MCF 10A (cell line): ENCODE data around the gene CPLX4. TPM values are rescaled to one million over a fixed set of nuclear protein-coding genes. Genes with fewer than 3 reads are reported as not detected.

Source experiments
- BruUV-seq: library from RNA; stranded (reverse); fragments of 400-500 nt; replicated peaks from 2 replicates; lab custom pipeline; 2021; lab: Mats Ljungman, UMichigan
- CTCF ChIA-PET: fragments of 300-600 bp; sonication (Branson Sonifier 250); formaldehyde crosslinking; extraction: SDS; loops from one replicate; lab custom pipeline; 2021; ENCODE audit warnings: antibody characterized with exemption, inconsistent platforms; lab: Yijun Ruan, JAX
- POLR2A ChIA-PET: fragments of 300-600, 350-650 bp; sonication (Branson Sonifier 250); formaldehyde crosslinking; extraction: SDS; loops from one replicate; lab custom pipeline; 2020; ENCODE audit warnings: antibody characterized with exemption, inconsistent platforms; lab: Yijun Ruan, JAX
- DNase-seq: peaks from one replicate; pipeline ENCODE4 v3.0.0-alpha.2; 2018; ENCODE audit not compliant: unreplicated experiment
- H3K27ac Mint-ChIP-seq: one replicate; pipeline ENCODE4 v1.8.0; 2022; ENCODE audit warnings: mild to moderate bottlenecking, low read depth, mixed read lengths; ENCODE audit not compliant: unreplicated experiment
- H3K27me3 Mint-ChIP-seq: one replicate; pipeline ENCODE4 v1.8.0; 2022; ENCODE audit warnings: mixed read lengths; ENCODE audit not compliant: insufficient read depth, unreplicated experiment
- H3K36me3 Mint-ChIP-seq: one replicate; pipeline ENCODE4 v1.8.0; 2022; ENCODE audit warnings: mild to moderate bottlenecking, moderate library complexity, mixed read lengths; ENCODE audit not compliant: insufficient read depth, unreplicated experiment
- H3K4me1 Mint-ChIP-seq: one replicate; pipeline ENCODE4 v1.8.0; 2022; ENCODE audit warnings: mixed read lengths; ENCODE audit not compliant: insufficient read depth, unreplicated experiment
- H3K4me3 Mint-ChIP-seq: one replicate; pipeline ENCODE4 v1.8.0; 2022; ENCODE audit warnings: mild to moderate bottlenecking, moderate library complexity, mixed read lengths; ENCODE audit not compliant: unreplicated experiment
- H3K9me3 Mint-ChIP-seq: one replicate; pipeline ENCODE4 v1.8.0; 2022; ENCODE audit warnings: mixed read lengths; ENCODE audit not compliant: unreplicated experiment
- intact Hi-C: fragments of 100-400 bp; cut with micrococcal nuclease; formaldehyde crosslinking; loops from 2 replicates; pipeline ENCODE4 v1.14.1; 2022
- total RNA-seq: library from RNA; stranded (reverse); gene quantifications from 2 replicates; pipeline ENCODE4 v1.2.3, GENCODE V29; 2022
- TF ChIP-seq, protein P1 (sequence below): fragments of 200-600 bp; IDR thresholded peaks from one replicate; pipeline ENCODE4 v1.8.0; 2022; ENCODE audit warnings: antibody characterized with exemption, mild to moderate bottlenecking; ENCODE audit not compliant: unreplicated experiment

The CPLX4 gene
- total RNA-seq, 1 experiment from 2014 or later = not detected

DNA sequence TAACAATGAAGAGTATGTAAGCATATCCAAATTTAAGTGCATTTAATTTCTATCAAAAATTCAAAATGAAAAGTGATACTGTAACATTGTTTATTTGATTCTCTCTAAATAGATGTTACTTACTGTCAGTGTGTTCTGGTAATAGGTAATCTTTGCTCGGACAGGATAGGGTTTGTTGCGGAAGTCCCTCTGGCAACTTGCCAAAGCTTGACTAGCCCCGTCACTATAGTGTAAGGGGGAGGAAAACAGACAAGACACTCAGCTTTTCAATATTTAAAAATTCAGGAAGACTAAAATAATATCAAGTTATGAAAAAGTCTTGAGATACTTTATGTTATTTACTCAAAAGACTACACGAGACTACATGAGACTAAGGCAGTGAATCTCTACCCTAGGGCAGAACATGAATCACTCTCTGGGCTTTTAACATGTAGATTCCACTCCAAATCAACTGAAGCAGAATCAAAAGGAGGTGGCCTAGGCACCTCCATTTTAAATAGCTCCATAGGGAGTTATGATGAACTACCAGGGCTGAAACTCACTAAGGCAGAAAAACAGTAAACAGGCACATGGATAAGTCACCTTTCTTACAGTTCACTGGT is 34.7 kb upstream of the CPLX4 start:
- POLR2A ChIA-PET = no interaction called here
- peak; percentile 37 for DNase-seq

GRCh38 chr18:59352250-59352855 is 33.9 kb upstream of the CPLX4 start:
- H3K4me1 Mint-ChIP-seq = peaks cover 9% of the 10 kb centered on the region
- TF ChIP-seq, protein P1, sequence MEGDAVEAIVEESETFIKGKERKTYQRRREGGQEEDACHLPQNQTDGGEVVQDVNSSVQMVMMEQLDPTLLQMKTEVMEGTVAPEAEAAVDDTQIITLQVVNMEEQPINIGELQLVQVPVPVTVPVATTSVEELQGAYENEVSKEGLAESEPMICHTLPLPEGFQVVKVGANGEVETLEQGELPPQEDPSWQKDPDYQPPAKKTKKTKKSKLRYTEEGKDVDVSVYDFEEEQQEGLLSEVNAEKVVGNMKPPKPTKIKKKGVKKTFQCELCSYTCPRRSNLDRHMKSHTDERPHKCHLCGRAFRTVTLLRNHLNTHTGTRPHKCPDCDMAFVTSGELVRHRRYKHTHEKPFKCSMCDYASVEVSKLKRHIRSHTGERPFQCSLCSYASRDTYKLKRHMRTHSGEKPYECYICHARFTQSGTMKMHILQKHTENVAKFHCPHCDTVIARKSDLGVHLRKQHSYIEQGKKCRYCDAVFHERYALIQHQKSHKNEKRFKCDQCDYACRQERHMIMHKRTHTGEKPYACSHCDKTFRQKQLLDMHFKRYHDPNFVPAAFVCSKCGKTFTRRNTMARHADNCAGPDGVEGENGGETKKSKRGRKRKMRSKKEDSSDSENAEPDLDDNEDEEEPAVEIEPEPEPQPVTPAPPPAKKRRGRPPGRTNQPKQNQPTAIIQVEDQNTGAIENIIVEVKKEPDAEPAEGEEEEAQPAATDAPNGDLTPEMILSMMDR = no peak
- H3K36me3 Mint-ChIP-seq = peaks cover 77% of the 10 kb centered on the region
- ChIA-PET CTCF (interaction anchor here (0.6 to 2.7 kb wide), 3 partner anchors 44 to 564 kb away, joined by 3 to 15 read pairs (median 6); no protein-coding TSS in a partner anchor), POLR2A (interaction anchor here (1.1 kb wide), 1 partner anchor 22 kb away, joined by 3 read pairs; no protein-coding TSS in a partner anchor)
- no peak for DNase-seq
- intact Hi-C loops = no loop called here
- H3K4me3 Mint-ChIP-seq = no peak overlapping the region
- BruUV-seq = no TSS peak
- no peaks in the 10 kb centered on the region for H3K9me3 Mint-ChIP-seq
- no peak overlapping the region for H3K27ac Mint-ChIP-seq
- no peaks in the 10 kb centered on the region for H3K27me3 Mint-ChIP-seq

More for the DNA sequence above, 34.7 kb upstream of the CPLX4 start:
- no TSS peak for BruUV-seq
- TF ChIP-seq, protein P1 = no peak
- H3K9me3 Mint-ChIP-seq = no peaks in the 10 kb centered on the region
- H3K27me3 Mint-ChIP-seq = no peaks in the 10 kb centered on the region
- no peak overlapping the region for H3K4me3 Mint-ChIP-seq
- intact Hi-C loops = no loop called here
- CTCF ChIA-PET = interaction anchor here (1.2 to 2.7 kb wide), 2 partner anchors 45 to 49 kb away, joined by 6 to 15 read pairs; no protein-coding TSS in a partner anchor
- H3K4me1 Mint-ChIP-seq = peaks cover 11% of the 10 kb centered on the region
- H3K27ac Mint-ChIP-seq = no peak overlapping the region
- H3K36me3 Mint-ChIP-seq = peaks cover 69% of the 10 kb centered on the region

DNA sequence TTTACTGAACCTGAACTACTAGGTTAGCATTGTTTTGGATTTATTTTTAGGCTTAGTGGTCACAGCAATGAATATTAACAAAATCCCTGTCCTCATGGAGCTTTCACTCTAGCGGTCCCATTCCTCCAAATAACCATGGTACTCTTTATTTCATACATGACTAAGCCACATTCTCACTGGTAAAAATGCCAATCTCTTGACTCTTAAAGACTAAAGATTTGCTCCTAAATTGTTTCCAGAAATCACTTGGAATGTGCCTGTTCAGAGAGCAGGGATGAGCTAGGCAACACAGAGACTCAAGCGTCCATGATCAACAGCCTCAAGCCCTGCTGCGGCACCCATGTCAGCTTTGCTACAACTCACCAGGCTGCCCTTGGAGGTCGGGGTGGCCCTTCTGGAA is 27.1 kb upstream of the CPLX4 start:
- H3K9me3 Mint-ChIP-seq = peaks cover 7% of the 10 kb centered on the region

GRCh38 chr18:59344996-59345395 is 26.5 kb upstream of the CPLX4 start:
- no peak for DNase-seq
- TF ChIP-seq, protein P1 = no peak
- POLR2A ChIA-PET = interaction anchor here (1.2 kb wide), 1 partner anchor 14 kb away, joined by 3 read pairs; the partner anchor contains the start of gene LMAN1
- Mint-ChIP-seq H3K27me3 (no peaks in the 10 kb centered on the region), H3K4me1 (peaks cover 6% of the 10 kb centered on the region), H3K9me3 (peaks cover 8% of the 10 kb centered on the region), H3K27ac (no peak overlapping the region), H3K36me3 (peaks cover 98% of the 10 kb centered on the region), H3K4me3 (no peak overlapping the region)
- intact Hi-C loops = no loop called here
- no TSS peak for BruUV-seq
- CTCF ChIA-PET = no interaction called here

More for the DNA sequence above, 27.1 kb upstream of the CPLX4 start:
- H3K36me3 Mint-ChIP-seq = peaks cover 98% of the 10 kb centered on the region
- TF ChIP-seq, protein P1 = no peak
- no peak for DNase-seq
- H3K27ac Mint-ChIP-seq = no peak overlapping the region
- BruUV-seq = no TSS peak
- no peaks in the 10 kb centered on the region for H3K27me3 Mint-ChIP-seq
- intact Hi-C loops = no loop called here
- H3K4me3 Mint-ChIP-seq = no peak overlapping the region
- ChIA-PET CTCF (interaction anchor here (0.7 kb wide), 1 partner anchor 9 kb away, joined by 4 read pairs; no protein-coding TSS in a partner anchor), POLR2A (interaction anchor here (0.7 to 1.7 kb wide), 5 partner anchors 9 to 23 kb away, joined by 3 to 4 read pairs (median 3); partner anchors contain the start of gene LMAN1)
- H3K4me1 Mint-ChIP-seq = peaks cover 6% of the 10 kb centered on the region
